ENCODE measurements around the gene GALNT7. TPM values are rescaled to one million over a fixed set of nuclear protein-coding genes. Genes with fewer than 3 reads are reported as not detected.

The GALNT7 gene
- total RNA-seq, 1 donor from 2014 or later, result 36.2 TPM

- peaks cover 6% of the 10 kb centered on the region for H3K36me3 Mint-ChIP-seq (ENCODE audit: low read depth)
- H3K9me3 Mint-ChIP-seq, result no peaks in the 10 kb centered on the region
- no peaks in the 10 kb centered on the region for H3K27me3 Mint-ChIP-seq (ENCODE audit: low read depth)
- H3K4me1 Mint-ChIP-seq, result peaks cover 6% of the 10 kb centered on the region
- TF ChIP-seq, protein P1, sequence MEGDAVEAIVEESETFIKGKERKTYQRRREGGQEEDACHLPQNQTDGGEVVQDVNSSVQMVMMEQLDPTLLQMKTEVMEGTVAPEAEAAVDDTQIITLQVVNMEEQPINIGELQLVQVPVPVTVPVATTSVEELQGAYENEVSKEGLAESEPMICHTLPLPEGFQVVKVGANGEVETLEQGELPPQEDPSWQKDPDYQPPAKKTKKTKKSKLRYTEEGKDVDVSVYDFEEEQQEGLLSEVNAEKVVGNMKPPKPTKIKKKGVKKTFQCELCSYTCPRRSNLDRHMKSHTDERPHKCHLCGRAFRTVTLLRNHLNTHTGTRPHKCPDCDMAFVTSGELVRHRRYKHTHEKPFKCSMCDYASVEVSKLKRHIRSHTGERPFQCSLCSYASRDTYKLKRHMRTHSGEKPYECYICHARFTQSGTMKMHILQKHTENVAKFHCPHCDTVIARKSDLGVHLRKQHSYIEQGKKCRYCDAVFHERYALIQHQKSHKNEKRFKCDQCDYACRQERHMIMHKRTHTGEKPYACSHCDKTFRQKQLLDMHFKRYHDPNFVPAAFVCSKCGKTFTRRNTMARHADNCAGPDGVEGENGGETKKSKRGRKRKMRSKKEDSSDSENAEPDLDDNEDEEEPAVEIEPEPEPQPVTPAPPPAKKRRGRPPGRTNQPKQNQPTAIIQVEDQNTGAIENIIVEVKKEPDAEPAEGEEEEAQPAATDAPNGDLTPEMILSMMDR (conservative IDR thresholded peaks at IDR 0.05), result no peak
- H3K27ac Mint-ChIP-seq (ENCODE audit: unreplicated experiment), result no peak overlapping the region
- H3K4me3 Mint-ChIP-seq, result no peak overlapping the region
- no peak for DNase-seq (ENCODE audit: low read depth, low spot score)
Measured at GRCh38 chr4:173248690-173249089, 80.1 kb downstream of the GALNT7 start.

GRCh38 chr4:173252024-173252935 lies 83.7 kb downstream of the GALNT7 start:
- H3K27me3 Mint-ChIP-seq (ENCODE audit: low read depth), result no peaks in the 10 kb centered on the region
- TF ChIP-seq, protein P1 (conservative IDR thresholded peaks at IDR 0.05), result no peak
- H3K36me3 Mint-ChIP-seq (ENCODE audit: low read depth), result peaks cover 10% of the 10 kb centered on the region
- peaks cover 15% of the 10 kb centered on the region for H3K4me1 Mint-ChIP-seq
- no peak overlapping the region for H3K27ac Mint-ChIP-seq (ENCODE audit: unreplicated experiment)
- no peak overlapping the region for H3K4me3 Mint-ChIP-seq
- no peaks in the 10 kb centered on the region for H3K9me3 Mint-ChIP-seq
- DNase-seq (ENCODE audit: low read depth, low spot score), result no peak

- Mint-ChIP-seq H3K27ac (ENCODE audit: unreplicated experiment) (no peak overlapping the region), H3K4me3 (no peak overlapping the region), H3K4me1 (peaks cover 20% of the 10 kb centered on the region), H3K27me3 (ENCODE audit: low read depth) (no peaks in the 10 kb centered on the region), H3K9me3 (no peaks in the 10 kb centered on the region), H3K36me3 (ENCODE audit: low read depth) (peaks cover 7% of the 10 kb centered on the region)
- DNase-seq (ENCODE audit: low read depth, low spot score), result no peak
- TF ChIP-seq, protein P1 (conservative IDR thresholded peaks at IDR 0.05), result no peak
Measured at GRCh38 chr4:173253561-173253960, 85.0 kb downstream of the GALNT7 start.

- no peaks in the 10 kb centered on the region for H3K9me3 Mint-ChIP-seq
- peaks cover 20% of the 10 kb centered on the region for H3K4me1 Mint-ChIP-seq
- no peaks in the 10 kb centered on the region for H3K27me3 Mint-ChIP-seq (ENCODE audit: low read depth)
- no peak overlapping the region for H3K27ac Mint-ChIP-seq (ENCODE audit: unreplicated experiment)
- DNase-seq (ENCODE audit: low read depth, low spot score), result no peak
- TF ChIP-seq, protein P1 (conservative IDR thresholded peaks at IDR 0.05), result no peak
- peaks cover 7% of the 10 kb centered on the region for H3K36me3 Mint-ChIP-seq (ENCODE audit: low read depth)
- H3K4me3 Mint-ChIP-seq, result no peak overlapping the region
Measured at GRCh38 chr4:173254646-173255045, 86.0 kb downstream of the GALNT7 start.

DNA sequence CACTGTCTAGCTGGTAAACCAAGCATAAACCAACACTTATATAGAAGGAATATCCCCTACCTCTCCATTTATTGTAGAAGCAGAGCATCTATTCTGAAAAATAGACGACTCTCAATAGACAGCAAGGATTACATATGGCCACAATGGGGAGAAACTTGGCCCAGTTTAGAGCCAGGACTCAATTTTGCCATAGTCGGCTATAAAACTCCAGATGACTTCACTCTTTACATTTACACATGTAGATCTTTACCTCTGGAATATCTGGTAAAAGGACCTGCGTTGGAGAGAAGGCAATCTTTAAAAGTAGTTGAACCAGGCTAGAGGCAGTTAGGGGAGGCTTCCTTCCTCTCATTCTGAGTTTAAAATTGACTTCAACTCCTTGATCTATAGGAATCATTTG lies 88.2 kb downstream of the GALNT7 start:
- H3K4me3 Mint-ChIP-seq, result no peak overlapping the region
- peaks cover 7% of the 10 kb centered on the region for H3K36me3 Mint-ChIP-seq (ENCODE audit: low read depth)
- no peak for DNase-seq (ENCODE audit: low read depth, low spot score)
- H3K27ac Mint-ChIP-seq (ENCODE audit: unreplicated experiment), result no peak overlapping the region
- TF ChIP-seq, protein P1 (conservative IDR thresholded peaks at IDR 0.05), result no peak
- no peaks in the 10 kb centered on the region for H3K9me3 Mint-ChIP-seq
- H3K4me1 Mint-ChIP-seq, result peaks cover 20% of the 10 kb centered on the region
- no peaks in the 10 kb centered on the region for H3K27me3 Mint-ChIP-seq (ENCODE audit: low read depth)
